ENCODE measurements around the gene NUP98.
A peak's percentile ranks its signal among the peaks of the same experiment; 100 is the strongest.

NUP98 gene

GRCh38 chr11:3802011-3802790 lies 4.8 kb upstream of the NUP98 start:
- H3K4me1 ChIP-seq (ENCODE audit: control extremely low read depth in 1 of 4, control insufficient read depth in 4 of 4, insufficient read depth in 4 of 4, low read length in 3 of 4): peaks cover 0 to 9% (median 5%) of the 10 kb centered on the region in 4 experiments
- no peak overlapping the region for H3K4me3 ChIP-seq (ENCODE audit: control insufficient read depth in 1 of 7, extremely low read depth in 1 of 7, insufficient read depth in 4 of 7, low read depth in 2 of 7, low read length in 6 of 7)
- no peak overlapping the region for H3K27ac ChIP-seq (ENCODE audit: insufficient read depth in 1 of 2, low read depth in 1 of 2, low read length in 2 of 2, poor library complexity in 1 of 2, severe bottlenecking in 2 of 2)
- POLR2A ChIA-PET: no interaction called here
- H3K9me3 ChIP-seq (ENCODE audit: control extremely low read depth in 1 of 5, control insufficient read depth in 4 of 5, insufficient read depth in 2 of 5, low read depth in 1 of 5, low read length in 4 of 5): no peaks in the 10 kb centered on the region
- DNase-seq: no peak
- H3K27me3 ChIP-seq (replicated peaks in 2 of 5; ENCODE audit: control insufficient read depth in 4 of 5, insufficient read depth in 5 of 5, low read length in 4 of 5): no peaks in the 10 kb centered on the region
- CTCF ChIA-PET: interaction anchor here (1.2 kb wide), 1 partner anchor 10 kb away, joined by 3 read pairs; no protein-coding TSS in a partner anchor
- no peaks in the 10 kb centered on the region for H3K36me3 ChIP-seq (ENCODE audit: control insufficient read depth in 4 of 4, insufficient read depth in 4 of 4, low read length in 3 of 4)
- WGBS (ENCODE audit: insufficient coverage): 93% methylated on average over 2 of the region's 4 CpGs

- ChIA-PET POLR2A (no interaction called here), CTCF (interaction anchor here (0.7 to 7.0 kb wide), 5 partner anchors 8 to 34 kb away, joined by 3 to 49 read pairs (median 4); partner anchors contain the start of gene PGAP2)
- no peaks in the 10 kb centered on the region for H3K9me3 ChIP-seq (ENCODE audit: control extremely low read depth in 1 of 5, control insufficient read depth in 4 of 5, insufficient read depth in 2 of 5, low read depth in 1 of 5, low read length in 4 of 5)
- 100% methylated on average over 2 of the region's 5 CpGs for WGBS (ENCODE audit: insufficient coverage)
- H3K27ac ChIP-seq (ENCODE audit: insufficient read depth in 1 of 2, low read depth in 1 of 2, low read length in 2 of 2, poor library complexity in 1 of 2, severe bottlenecking in 2 of 2): no peak overlapping the region
- H3K4me1 ChIP-seq (ENCODE audit: control extremely low read depth in 1 of 4, control insufficient read depth in 4 of 4, insufficient read depth in 4 of 4, low read length in 3 of 4): peaks cover 9 to 29% (median 24%) of the 10 kb centered on the region in 4 experiments
- no peak overlapping the region for H3K4me3 ChIP-seq (ENCODE audit: control insufficient read depth in 1 of 7, extremely low read depth in 1 of 7, insufficient read depth in 4 of 7, low read depth in 2 of 7, low read length in 6 of 7)
- DNase-seq: no peak
- H3K27me3 ChIP-seq (replicated peaks in 2 of 5; ENCODE audit: control insufficient read depth in 4 of 5, insufficient read depth in 5 of 5, low read length in 4 of 5): no peaks in the 10 kb centered on the region
- H3K36me3 ChIP-seq (ENCODE audit: control insufficient read depth in 4 of 4, insufficient read depth in 4 of 4, low read length in 3 of 4): peaks cover 0 to 2% (median under 1%) of the 10 kb centered on the region in 4 experiments
Measured at GRCh38 chr11:3799873-3800272, 2.5 kb upstream of the NUP98 start.

- Histone ChIP-seq H3K9me3 (ENCODE audit: control extremely low read depth in 1 of 5, control insufficient read depth in 4 of 5, insufficient read depth in 2 of 5, low read depth in 1 of 5, low read length in 4 of 5) (no peaks in the 10 kb centered on the region), H3K36me3 (ENCODE audit: control insufficient read depth in 4 of 4, insufficient read depth in 4 of 4, low read length in 3 of 4) (peaks cover under 1 to 7% (median 4%) of the 10 kb centered on the region in 4 experiments), H3K27ac (ENCODE audit: insufficient read depth in 1 of 2, low read depth in 1 of 2, low read length in 2 of 2, poor library complexity in 1 of 2, severe bottlenecking in 2 of 2) (no peak overlapping the region), H3K4me3 (ENCODE audit: control insufficient read depth in 1 of 7, extremely low read depth in 1 of 7, insufficient read depth in 4 of 7, low read depth in 2 of 7, low read length in 6 of 7) (no peak overlapping the region), H3K27me3 (replicated peaks in 2 of 5; ENCODE audit: control insufficient read depth in 4 of 5, insufficient read depth in 5 of 5, low read length in 4 of 5) (no peaks in the 10 kb centered on the region), H3K4me1 (ENCODE audit: control extremely low read depth in 1 of 4, control insufficient read depth in 4 of 4, insufficient read depth in 4 of 4, low read length in 3 of 4) (peaks cover 9 to 35% (median 26%) of the 10 kb centered on the region in 4 experiments)
- ChIA-PET CTCF (interaction anchor here (0.9 to 7.0 kb wide), 5 partner anchors 9 to 96 kb away, joined by 3 to 49 read pairs (median 7); partner anchors contain the start of gene PGAP2), POLR2A (no interaction called here)
- WGBS (ENCODE audit: insufficient coverage): 94% methylated on average over 6 of the region's 9 CpGs
- no peak for DNase-seq
Measured at GRCh38 chr11:3799143-3799542, 1.8 kb upstream of the NUP98 start.

GRCh38 chr11:3796801-3797328 lies 489 bp downstream of the NUP98 start:
- DNase-seq: no peak
- no peaks in the 10 kb centered on the region for H3K27me3 ChIP-seq (replicated peaks in 2 of 5; ENCODE audit: control insufficient read depth in 4 of 5, insufficient read depth in 5 of 5, low read length in 4 of 5)
- 0% methylated on average over 23 of the region's 26 CpGs for whole genome bisulfite sequencing (ENCODE audit: insufficient coverage)
- no peaks in the 10 kb centered on the region for H3K9me3 ChIP-seq (ENCODE audit: control extremely low read depth in 1 of 5, control insufficient read depth in 4 of 5, insufficient read depth in 2 of 5, low read depth in 1 of 5, low read length in 4 of 5)
- peaks cover 9 to 35% (median 26%) of the 10 kb centered on the region in 4 experiments for H3K4me1 ChIP-seq (ENCODE audit: control extremely low read depth in 1 of 4, control insufficient read depth in 4 of 4, insufficient read depth in 4 of 4, low read length in 3 of 4)
- POLR2A ChIA-PET: interaction anchor here (0.9 to 2.8 kb wide), 5 partner anchors 9 to 45 kb away, joined by 3 to 10 read pairs (median 5); partner anchors contain the start of genes PGAP2 and RHOG
- H3K36me3 ChIP-seq (ENCODE audit: control insufficient read depth in 4 of 4, insufficient read depth in 4 of 4, low read length in 3 of 4): peaks cover 6 to 29% (median 19%) of the 10 kb centered on the region in 4 experiments
- peak overlapping the region; percentile 94 to 99 for H3K27ac ChIP-seq (ENCODE audit: insufficient read depth in 1 of 2, low read depth in 1 of 2, low read length in 2 of 2, poor library complexity in 1 of 2, severe bottlenecking in 2 of 2)
- peak overlapping the region; percentile 70 to 95 (median 91) for H3K4me3 ChIP-seq (ENCODE audit: control insufficient read depth in 1 of 7, extremely low read depth in 1 of 7, insufficient read depth in 4 of 7, low read depth in 2 of 7, low read length in 6 of 7)
- CTCF ChIA-PET: interaction anchor here (1.0 to 7.0 kb wide), 7 partner anchors 9 to 276 kb away, joined by 3 to 49 read pairs (median 3); partner anchors contain the start of gene PGAP2

- Histone ChIP-seq H3K36me3 (ENCODE audit: control insufficient read depth in 4 of 4, insufficient read depth in 4 of 4, low read length in 3 of 4) (peaks cover 6 to 33% (median 19%) of the 10 kb centered on the region in 4 experiments), H3K27me3 (replicated peaks in 2 of 5; ENCODE audit: control insufficient read depth in 4 of 5, insufficient read depth in 5 of 5, low read length in 4 of 5) (no peaks in the 10 kb centered on the region), H3K4me1 (ENCODE audit: control extremely low read depth in 1 of 4, control insufficient read depth in 4 of 4, insufficient read depth in 4 of 4, low read length in 3 of 4) (peaks cover 9 to 35% (median 26%) of the 10 kb centered on the region in 4 experiments), H3K9me3 (ENCODE audit: control extremely low read depth in 1 of 5, control insufficient read depth in 4 of 5, insufficient read depth in 2 of 5, low read depth in 1 of 5, low read length in 4 of 5) (no peaks in the 10 kb centered on the region), H3K27ac (ENCODE audit: insufficient read depth in 1 of 2, low read depth in 1 of 2, low read length in 2 of 2, poor library complexity in 1 of 2, severe bottlenecking in 2 of 2) (peak overlapping the region; percentile 94 to 99), H3K4me3 (ENCODE audit: control insufficient read depth in 1 of 7, extremely low read depth in 1 of 7, insufficient read depth in 4 of 7, low read depth in 2 of 7, low read length in 6 of 7) (peak overlapping the region in 6 of 7 experiments; percentile 70 to 95 (median 91))
- no peak for DNase-seq
- ChIA-PET POLR2A (interaction anchor here (0.9 to 2.8 kb wide), 4 partner anchors 8 to 16 kb away, joined by 4 to 10 read pairs (median 7); partner anchors contain the start of gene PGAP2), CTCF (interaction anchor here (1.0 to 7.0 kb wide), 7 partner anchors 8 to 276 kb away, joined by 3 to 49 read pairs (median 5); partner anchors contain the start of gene PGAP2)
- 35% methylated on average over 6 of the region's 14 CpGs for WGBS (ENCODE audit: insufficient coverage)
Measured at GRCh38 chr11:3796346-3796745, 1.0 kb downstream of the NUP98 start.

- ChIA-PET CTCF (interaction anchor here (1.0 to 7.0 kb wide), 7 partner anchors 8 to 277 kb away, joined by 3 to 49 read pairs (median 5); partner anchors contain the start of gene PGAP2), POLR2A (interaction anchor here (0.9 to 2.8 kb wide), 4 partner anchors 8 to 16 kb away, joined by 4 to 10 read pairs (median 7); partner anchors contain the start of gene PGAP2)
- Histone ChIP-seq H3K9me3 (ENCODE audit: control extremely low read depth in 1 of 5, control insufficient read depth in 4 of 5, insufficient read depth in 2 of 5, low read depth in 1 of 5, low read length in 4 of 5) (no peaks in the 10 kb centered on the region), H3K27ac (ENCODE audit: insufficient read depth in 1 of 2, low read depth in 1 of 2, low read length in 2 of 2, poor library complexity in 1 of 2, severe bottlenecking in 2 of 2) (peak overlapping the region; percentile 94 to 99), H3K4me3 (ENCODE audit: control insufficient read depth in 1 of 7, extremely low read depth in 1 of 7, insufficient read depth in 4 of 7, low read depth in 2 of 7, low read length in 6 of 7) (peak overlapping the region in 6 of 7 experiments; percentile 70 to 95 (median 91)), H3K27me3 (replicated peaks in 2 of 5; ENCODE audit: control insufficient read depth in 4 of 5, insufficient read depth in 5 of 5, low read length in 4 of 5) (no peaks in the 10 kb centered on the region), H3K4me1 (ENCODE audit: control extremely low read depth in 1 of 4, control insufficient read depth in 4 of 4, insufficient read depth in 4 of 4, low read length in 3 of 4) (peaks cover 9 to 35% (median 26%) of the 10 kb centered on the region in 4 experiments), H3K36me3 (ENCODE audit: control insufficient read depth in 4 of 4, insufficient read depth in 4 of 4, low read length in 3 of 4) (peaks cover 6 to 35% (median 19%) of the 10 kb centered on the region in 4 experiments)
- WGBS (ENCODE audit: insufficient coverage): 31% methylated on average over 6 of the region's 6 CpGs
- DNase-seq: no peak
Measured at GRCh38 chr11:3796002-3796311, 1.4 kb downstream of the NUP98 start.
